Adrenal gland (tissue), 12 donors: ENCODE data around the gene CAGE1. TPM values are rescaled to one million over a fixed set of nuclear protein-coding genes. Genes with fewer than 3 reads are reported as not detected.

Experiments
- DNase-seq, 7 donors: peaks; one replicate each; pipeline ENCODE4 v3.0.0-alpha.2; 2019 to 2020
- H3K27ac ChIP-seq, 5 donors: fragments of 200-600 bp; sonication (generic) in 4 of 5; 1 replicate in 3 of 5; 2 replicates in 2 of 5; pipeline versions ENCODE4 v1.5.1 to v1.8.0; 2016 to 2020; ENCODE audit warnings: mild to moderate bottlenecking in 1 of 5
- H3K27me3 ChIP-seq: fragments of 200-600 bp; 2 replicates; pipeline ENCODE4 v1.8.0; 2021
- H3K36me3 ChIP-seq, 2 donors: fragments of 200-600 bp; replicated peaks in 1 of 2; 1 replicate in 1 of 2; 2 replicates in 1 of 2; pipeline versions ENCODE4 v1.5.1 to v1.8.0; 2018 to 2022
- H3K4me1 ChIP-seq, 2 donors: fragments of 200-600 bp; replicated peaks in 1 of 2; 1 replicate in 1 of 2; 2 replicates in 1 of 2; pipeline versions ENCODE4 v1.5.1 to v1.8.0; 2018 to 2021
- H3K4me3 ChIP-seq, 4 donors: fragments of 200-600 bp; sonication (generic) in 3 of 4; one replicate each; pipeline ENCODE4 v1.5.1; 2016 to 2018
- H3K9me3 ChIP-seq, 3 donors: fragments of 200-600 bp; sonication (generic) in 1 of 3; replicated peaks in 1 of 3; 1 replicate in 2 of 3; 2 replicates in 1 of 3; pipeline versions ENCODE4 v1.5.1 to v1.8.0; 2016 to 2021
- POLR2A ChIP-seq, 2 donors: fragments of 450-650 bp; IDR thresholded peaks; one replicate each; pipeline ENCODE4 v1.6.1; 2017; ENCODE audit warnings: antibody characterized with exemption in 2 of 2, mild to moderate bottlenecking in 2 of 2, moderate library complexity in 1 of 2
- WGBS, 4 donors: extraction: QIAGEN DNeasy Blood & Tissue Kit in 2 of 4; methylation state at CpG; one replicate each; pipeline versions ENCODE4 v1.1.5 to v1.1.7; 2013 to 2017; 5-methylcytosine and 5-hydroxymethylcytosine counted together
- intact Hi-C, 2 donors: fragments of 100-400 bp; cut with DNase I; formaldehyde crosslinking; loops; one replicate each; pipeline versions ENCODE4 v1.14.1 to v1.15.0; 2022 to 2023
- polyA plus RNA-seq, 3 donors: library from polyadenylated mRNA; stranded (reverse); fragments of 200-250 nt in 2 of 3; fragments of 350-450 nt in 1 of 3; fragmentation: Illumina TruSeq in 1 of 3; extraction: RNeasy Lipid Tissue Mini Kit (QIAGEN cat#74804) in 1 of 3; gene quantifications; one replicate each; pipeline ENCODE4 v1.2.3, GENCODE V29; 2013 to 2014
- total RNA-seq, 9 donors: library from RNA; depleted of rRNA in 4 of 9; stranded (reverse); fragments of >200 nt in 4 of 9; fragments of 120-200 nt in 1 of 9; fragmentation: NEBNext Ultra II Directional in 1 of 9; extraction: Animal tissue kit (Norgen Biotek cat#: 25700) in 1 of 9; gene quantifications; one replicate each; pipeline versions ENCODE4 v1.1.0 to v1.2.4, GENCODE V29; 2013 to 2023
- TF ChIP-seq, protein P1 (sequence below), 6 experiments: fragments of 450-650 bp in 4 of 6; fragments of 200-600 bp in 2 of 6; sonication (generic) in 1 of 6; IDR thresholded peaks; 1 replicate in 5 of 6; 2 replicates in 1 of 6; pipeline versions ENCODE4 v1.5.1 to v1.8.0; 2016 to 2021; ENCODE audit warnings: antibody characterized with exemption in 6 of 6, mild to moderate bottlenecking in 2 of 6, moderate library complexity in 1 of 6
- donor health status: healthy with polysubstance abuse.
- donor health status: Bipolar disorder and iron deficiency.
- donor health status: DM: yes; HTN: yes; CAD: no.
- donor health status: DM: no; HTN: no; CAD: no.
- donor health status: DM: no; HTN: no; CAD: no.
- donor health status: DM: yes; HTN: yes; CAD: no.

CAGE1 gene
- total and polyA plus RNA-seq, 12 donors, result 0.06 to 0.25 (median 0.16) TPM; not detected in 8

DNA sequence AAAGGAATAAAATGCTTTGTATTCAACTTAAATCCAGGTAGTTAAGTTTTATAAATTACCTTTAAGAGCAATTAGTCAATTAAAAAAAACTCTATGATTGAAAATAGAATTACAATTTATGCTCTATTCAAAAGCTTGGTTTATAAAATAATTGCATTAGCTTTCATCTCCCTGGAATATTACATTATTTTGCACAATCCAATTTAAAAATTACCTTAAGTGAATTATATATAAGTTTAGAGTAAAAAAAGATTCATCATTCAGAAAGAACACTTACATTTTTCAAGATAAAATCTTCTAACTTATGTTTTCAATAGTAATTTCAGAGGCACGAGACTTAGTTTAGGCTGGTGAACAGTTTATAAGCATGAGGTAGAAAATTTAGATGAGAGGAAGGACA is 91.4 kb downstream of the CAGE1 start:
- H3K27me3 ChIP-seq, result no peaks in the 10 kb centered on the region
- intact Hi-C loops, result no loop called here
- peaks cover 0 to 81% of the 10 kb centered on the region in 2 donors for H3K36me3 ChIP-seq
- no peaks in the 10 kb centered on the region for H3K4me1 ChIP-seq
- H3K4me3 ChIP-seq, result no peak overlapping the region
- H3K9me3 ChIP-seq, result no peaks in the 10 kb centered on the region
- TF ChIP-seq, protein P1, sequence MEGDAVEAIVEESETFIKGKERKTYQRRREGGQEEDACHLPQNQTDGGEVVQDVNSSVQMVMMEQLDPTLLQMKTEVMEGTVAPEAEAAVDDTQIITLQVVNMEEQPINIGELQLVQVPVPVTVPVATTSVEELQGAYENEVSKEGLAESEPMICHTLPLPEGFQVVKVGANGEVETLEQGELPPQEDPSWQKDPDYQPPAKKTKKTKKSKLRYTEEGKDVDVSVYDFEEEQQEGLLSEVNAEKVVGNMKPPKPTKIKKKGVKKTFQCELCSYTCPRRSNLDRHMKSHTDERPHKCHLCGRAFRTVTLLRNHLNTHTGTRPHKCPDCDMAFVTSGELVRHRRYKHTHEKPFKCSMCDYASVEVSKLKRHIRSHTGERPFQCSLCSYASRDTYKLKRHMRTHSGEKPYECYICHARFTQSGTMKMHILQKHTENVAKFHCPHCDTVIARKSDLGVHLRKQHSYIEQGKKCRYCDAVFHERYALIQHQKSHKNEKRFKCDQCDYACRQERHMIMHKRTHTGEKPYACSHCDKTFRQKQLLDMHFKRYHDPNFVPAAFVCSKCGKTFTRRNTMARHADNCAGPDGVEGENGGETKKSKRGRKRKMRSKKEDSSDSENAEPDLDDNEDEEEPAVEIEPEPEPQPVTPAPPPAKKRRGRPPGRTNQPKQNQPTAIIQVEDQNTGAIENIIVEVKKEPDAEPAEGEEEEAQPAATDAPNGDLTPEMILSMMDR (IDR thresholded peaks at IDR 0.05), result no peak
- no peak for TF ChIP-seq POLR2A (IDR thresholded peaks at IDR 0.05)
- no peak for DNase-seq
- H3K27ac ChIP-seq, result no peak overlapping the region
- 83 to 95% (median 90%) methylated on average over 1 of the region's 1 CpG for WGBS, 4 donors

DNA sequence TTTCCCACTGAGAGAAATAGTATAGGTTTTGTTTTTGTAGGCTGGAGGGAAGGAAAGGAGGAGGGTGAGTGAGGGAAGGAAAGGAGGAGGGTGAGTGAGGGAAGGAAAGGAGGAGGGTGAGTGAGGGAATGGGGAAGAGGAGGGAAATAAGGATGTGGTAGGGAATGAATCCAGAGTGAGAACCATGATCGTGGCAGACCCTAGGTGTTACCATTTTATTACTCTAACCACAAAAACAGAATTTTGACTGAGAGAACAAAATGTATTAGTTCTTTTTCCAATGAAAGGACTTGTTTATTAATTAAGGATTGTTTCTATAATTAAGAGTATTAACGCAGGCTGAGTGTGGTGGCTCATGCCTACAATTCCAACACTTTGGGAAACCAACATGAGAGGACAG is 92.9 kb downstream of the CAGE1 start:
- Histone ChIP-seq H3K4me1 (no peaks in the 10 kb centered on the region), H3K36me3 (peaks cover 0 to 76% of the 10 kb centered on the region in 2 donors), H3K27me3 (no peaks in the 10 kb centered on the region), H3K4me3 (no peak overlapping the region), H3K9me3 (no peaks in the 10 kb centered on the region), H3K27ac (no peak overlapping the region)
- intact Hi-C loops, result no loop called here
- no peak for DNase-seq
- TF ChIP-seq, protein P1 (IDR thresholded peaks at IDR 0.05), result no peak
- no peak for TF ChIP-seq POLR2A (IDR thresholded peaks at IDR 0.05)
- 83 to 95% (median 89%) methylated on average over 2 of the region's 2 CpGs for WGBS, 4 donors

DNA sequence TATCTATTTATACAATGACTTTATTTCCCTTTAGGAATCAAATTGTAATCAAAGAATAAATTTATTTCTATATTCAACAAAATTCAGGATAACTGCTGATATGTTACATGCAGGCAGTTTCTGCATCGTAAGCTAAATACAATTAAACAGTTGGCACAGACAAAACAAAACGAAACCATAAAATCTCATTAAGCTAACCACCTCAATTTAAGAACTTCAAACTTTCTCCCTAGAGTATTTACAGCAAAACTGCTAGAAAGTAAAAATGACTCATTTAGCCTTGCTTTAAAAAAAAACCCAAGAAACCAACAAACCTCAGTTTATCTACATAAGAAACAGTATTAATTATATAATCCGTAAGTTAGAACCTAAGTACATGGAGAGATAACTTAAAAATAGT is 93.6 kb downstream of the CAGE1 start:
- Histone ChIP-seq H3K27me3 (no peaks in the 10 kb centered on the region), H3K36me3 (peaks cover 0 to 71% of the 10 kb centered on the region in 2 donors), H3K9me3 (no peaks in the 10 kb centered on the region), H3K27ac (no peak overlapping the region), H3K4me1 (no peaks in the 10 kb centered on the region), H3K4me3 (no peak overlapping the region)
- TF ChIP-seq, protein P1 (IDR thresholded peaks at IDR 0.05), result no peak
- no peak for TF ChIP-seq POLR2A (IDR thresholded peaks at IDR 0.05)
- 69 to 93% (median 87%) methylated on average over 3 of the region's 3 CpGs for WGBS, 4 donors
- DNase-seq, result no peak
- intact Hi-C loops, result no loop called here

DNA sequence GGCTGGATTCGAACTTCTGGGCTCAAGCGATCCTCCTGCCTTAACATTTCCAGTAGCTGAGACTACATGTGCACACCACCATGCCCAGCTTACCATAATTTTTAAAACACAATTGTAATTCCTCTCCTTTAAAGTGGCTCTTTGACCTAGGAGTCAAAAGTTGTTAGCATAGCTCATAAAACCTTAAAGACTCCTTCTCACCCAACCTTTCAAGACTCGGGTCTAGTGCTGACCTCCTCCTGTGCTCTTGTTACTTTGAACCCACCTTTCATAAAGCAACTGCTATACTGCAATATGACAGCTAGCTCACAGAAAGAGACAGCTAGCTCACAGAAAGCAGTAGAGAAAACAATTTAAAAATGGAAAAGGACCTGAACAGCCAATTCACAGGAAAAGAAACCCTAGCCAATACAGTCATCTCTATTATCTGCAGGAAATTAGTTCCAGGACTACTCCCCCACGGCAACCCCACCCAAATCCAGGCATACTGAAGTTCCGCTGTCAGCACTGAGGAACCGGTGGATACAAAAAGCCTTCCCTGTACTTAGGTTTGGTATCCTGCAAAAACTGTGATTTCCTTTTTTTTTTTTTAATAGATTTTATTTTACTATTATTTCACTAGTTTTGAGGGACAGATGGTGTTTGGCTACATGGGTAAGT is 96.8 kb downstream of the CAGE1 start:
- TF ChIP-seq, protein P1 (IDR thresholded peaks at IDR 0.05), result no peak
- no peak for TF ChIP-seq POLR2A (IDR thresholded peaks at IDR 0.05)
- H3K27me3 ChIP-seq, result no peaks in the 10 kb centered on the region
- H3K9me3 ChIP-seq, result no peaks in the 10 kb centered on the region
- no peak overlapping the region for H3K27ac ChIP-seq
- 77 to 89% (median 87%) methylated on average over 6 of the region's 6 CpGs for WGBS, 4 donors
- no peaks in the 10 kb centered on the region for H3K4me1 ChIP-seq
- DNase-seq, result no peak
- H3K36me3 ChIP-seq, result peaks cover 0 to 61% of the 10 kb centered on the region in 2 donors
- intact Hi-C loops, result no loop called here
- H3K4me3 ChIP-seq, result no peak overlapping the region
